ENCODE data around the gene TMA16. TPM values are rescaled to one million over a fixed set of nuclear protein-coding genes. Genes with fewer than 3 reads are reported as not detected.

Gene TMA16
- polyA plus RNA-seq, 1 donor = 24.7 TPM

Other genes with a start within 250 kb of the TMA16 start
- 4.4 TPM for gene NPY1R, start 162.1 kb upstream of the TMA16 start, polyA plus RNA-seq
- 0.22 TPM for gene NPY5R, start 150.8 kb upstream of the TMA16 start, polyA plus RNA-seq
- 0.01 TPM for gene TKTL2, start 20.9 kb upstream of the TMA16 start, polyA plus RNA-seq

Measured in large intestine (tissue), 1 donor.